Astrocyte (in vitro differentiated cells and primary cell): Measurements from ENCODE around the gene RPL4.

Experiments
- EZH2 ChIP-seq: IDR thresholded peaks from 2 replicates; pipeline ENCODE4 v1.6.1; 2012; ENCODE audit warnings: mild to moderate bottlenecking, low read length, inconsistent platforms; ENCODE audit not compliant: insufficient read depth
- TF ChIP-seq, protein P1 (sequence below): IDR thresholded peaks from 2 replicates; pipeline ENCODE4 v1.5.1; 2011; ENCODE audit warnings: low read depth, mild to moderate bottlenecking, inconsistent platforms, low read length, moderate library complexity; ENCODE audit not compliant: insufficient read depth

GRCh38 chr15:66498501-66499386 lies 5.9 kb downstream of the RPL4 start:
- TF ChIP-seq, protein P1, sequence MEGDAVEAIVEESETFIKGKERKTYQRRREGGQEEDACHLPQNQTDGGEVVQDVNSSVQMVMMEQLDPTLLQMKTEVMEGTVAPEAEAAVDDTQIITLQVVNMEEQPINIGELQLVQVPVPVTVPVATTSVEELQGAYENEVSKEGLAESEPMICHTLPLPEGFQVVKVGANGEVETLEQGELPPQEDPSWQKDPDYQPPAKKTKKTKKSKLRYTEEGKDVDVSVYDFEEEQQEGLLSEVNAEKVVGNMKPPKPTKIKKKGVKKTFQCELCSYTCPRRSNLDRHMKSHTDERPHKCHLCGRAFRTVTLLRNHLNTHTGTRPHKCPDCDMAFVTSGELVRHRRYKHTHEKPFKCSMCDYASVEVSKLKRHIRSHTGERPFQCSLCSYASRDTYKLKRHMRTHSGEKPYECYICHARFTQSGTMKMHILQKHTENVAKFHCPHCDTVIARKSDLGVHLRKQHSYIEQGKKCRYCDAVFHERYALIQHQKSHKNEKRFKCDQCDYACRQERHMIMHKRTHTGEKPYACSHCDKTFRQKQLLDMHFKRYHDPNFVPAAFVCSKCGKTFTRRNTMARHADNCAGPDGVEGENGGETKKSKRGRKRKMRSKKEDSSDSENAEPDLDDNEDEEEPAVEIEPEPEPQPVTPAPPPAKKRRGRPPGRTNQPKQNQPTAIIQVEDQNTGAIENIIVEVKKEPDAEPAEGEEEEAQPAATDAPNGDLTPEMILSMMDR: peak; percentile 37
- no peak for TF ChIP-seq EZH2
